Measurements from ENCODE around the gene ACTRT2. TPM values are rescaled to one million over a fixed set of nuclear protein-coding genes. Genes with fewer than 3 reads are reported as not detected.

Gene ACTRT2
- total and polyA plus RNA-seq, 9 donors: not detected

- no peak for DNase-seq
- Histone ChIP-seq H3K27ac (no peak overlapping the region), H3K4me3 (no peak overlapping the region), H3K9me3 (no peaks in the 10 kb centered on the region), H3K4me1 (ENCODE audit: insufficient read depth) (no peaks in the 10 kb centered on the region), H3K36me3 (no peaks in the 10 kb centered on the region), H3K27me3 (no peaks in the 10 kb centered on the region)
- WGBS, 3 donors: 48 to 61% (median 49%) methylated on average over 2 of the region's 2 CpGs
- intact Hi-C loops (cut with DNase I): no loop called here
- TF ChIP-seq POLR2A (IDR thresholded peaks at IDR 0.05) (no peak), CTCF (IDR thresholded peaks at IDR 0.05) (no peak), EP300 (IDR thresholded peaks at IDR 0.05) (no peak)
Measured at GRCh38 chr1:2999138-2999537, 22.1 kb upstream of the ACTRT2 start.

GRCh38 chr1:2999571-2999970 is 21.7 kb upstream of the ACTRT2 start:
- TF ChIP-seq EP300 (IDR thresholded peaks at IDR 0.05): no peak
- no peak for TF ChIP-seq CTCF (IDR thresholded peaks at IDR 0.05)
- TF ChIP-seq POLR2A (IDR thresholded peaks at IDR 0.05): no peak
- no peaks in the 10 kb centered on the region for H3K9me3 ChIP-seq
- DNase-seq: no peak
- 52 to 68% (median 61%) methylated on average over 6 of the region's 6 CpGs for WGBS, 3 donors
- no peaks in the 10 kb centered on the region for H3K36me3 ChIP-seq
- intact Hi-C loops (cut with DNase I): no loop called here
- H3K4me3 ChIP-seq: no peak overlapping the region
- no peak overlapping the region for H3K27ac ChIP-seq
- no peaks in the 10 kb centered on the region for H3K27me3 ChIP-seq
- H3K4me1 ChIP-seq (ENCODE audit: insufficient read depth): no peaks in the 10 kb centered on the region

DNA sequence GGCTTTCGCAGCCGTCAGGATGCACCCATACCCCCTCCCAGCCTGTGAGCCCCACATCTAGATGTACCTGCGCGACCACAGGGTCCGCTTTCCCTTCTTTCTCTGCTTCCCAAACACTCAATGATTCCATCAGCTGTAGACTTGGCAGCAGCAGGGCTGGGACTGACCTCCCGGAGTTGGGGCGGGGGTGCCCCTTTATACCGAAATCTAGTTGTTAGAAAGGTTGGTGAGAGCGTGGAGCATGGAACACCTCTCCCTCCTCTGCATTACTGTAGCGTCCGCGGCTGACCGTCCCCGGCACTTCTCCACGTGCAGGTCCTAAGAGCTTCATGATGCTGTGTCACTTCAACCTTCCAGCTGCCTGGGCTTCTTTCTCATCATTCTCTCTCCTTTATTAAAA is 21.1 kb upstream of the ACTRT2 start:
- H3K27ac ChIP-seq: no peak overlapping the region
- DNase-seq: no peak
- H3K36me3 ChIP-seq: no peaks in the 10 kb centered on the region
- intact Hi-C loops (cut with DNase I): no loop called here
- 83 to 92% (median 83%) methylated on average over 15 of the region's 15 CpGs for WGBS, 3 donors
- H3K27me3 ChIP-seq: no peaks in the 10 kb centered on the region
- H3K9me3 ChIP-seq: no peaks in the 10 kb centered on the region
- no peak overlapping the region for H3K4me3 ChIP-seq
- H3K4me1 ChIP-seq (ENCODE audit: insufficient read depth): no peaks in the 10 kb centered on the region
- TF ChIP-seq EP300 (IDR thresholded peaks at IDR 0.05) (no peak), CTCF (IDR thresholded peaks at IDR 0.05) (no peak), POLR2A (IDR thresholded peaks at IDR 0.05) (no peak)

DNA sequence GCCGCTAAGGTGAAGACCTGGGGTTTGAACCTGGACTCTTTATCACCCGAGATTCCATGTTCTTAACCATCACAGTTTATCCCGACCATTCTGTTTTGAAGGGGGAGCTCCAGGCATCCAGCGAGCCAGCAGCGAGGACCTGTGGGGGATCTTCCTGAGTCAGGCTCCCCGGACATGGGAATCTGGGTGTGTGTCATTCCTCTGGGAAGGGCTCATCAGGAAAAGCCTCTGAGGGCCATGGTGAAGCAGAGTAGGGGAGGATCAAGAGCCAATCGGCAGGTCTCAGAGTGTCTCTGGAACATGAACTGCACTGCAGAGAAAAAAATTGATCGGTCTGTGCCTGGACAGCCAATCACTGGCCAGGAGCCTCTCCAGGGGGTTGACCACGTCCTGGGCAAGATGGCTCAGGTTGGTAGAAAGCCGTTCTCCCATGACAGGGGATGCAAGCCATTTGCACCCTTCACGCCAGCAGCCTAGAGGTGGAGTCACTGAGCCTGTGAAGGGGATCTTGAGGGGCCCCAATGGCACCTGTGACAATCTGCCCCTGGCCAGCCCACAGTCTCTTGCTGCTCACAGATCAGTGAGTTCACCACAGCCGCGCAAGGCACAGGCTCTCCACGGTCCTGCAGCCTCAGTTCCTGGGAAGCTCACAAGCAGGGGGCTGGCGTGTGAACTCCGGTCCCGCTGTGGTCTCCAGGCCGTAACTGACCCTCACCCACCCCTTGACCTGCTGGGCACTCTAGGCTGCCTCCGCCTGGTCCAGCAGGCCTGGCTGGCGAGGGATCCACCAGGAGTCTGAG is 20.4 kb upstream of the ACTRT2 start:
- H3K9me3 ChIP-seq: no peaks in the 10 kb centered on the region
- no peaks in the 10 kb centered on the region for H3K27me3 ChIP-seq
- intact Hi-C loops (cut with DNase I): no loop called here
- no peaks in the 10 kb centered on the region for H3K36me3 ChIP-seq
- H3K4me3 ChIP-seq: no peak overlapping the region
- no peak overlapping the region for H3K27ac ChIP-seq
- WGBS, 3 donors: 65 to 73% (median 70%) methylated on average over 20 of the region's 20 CpGs
- no peak for DNase-seq
- H3K4me1 ChIP-seq (ENCODE audit: insufficient read depth): no peaks in the 10 kb centered on the region
- TF ChIP-seq POLR2A (IDR thresholded peaks at IDR 0.05) (no peak), EP300 (IDR thresholded peaks at IDR 0.05) (no peak), CTCF (IDR thresholded peaks at IDR 0.05) (no peak)
